ENCODE results near the gene PPP1R27.

DNA sequence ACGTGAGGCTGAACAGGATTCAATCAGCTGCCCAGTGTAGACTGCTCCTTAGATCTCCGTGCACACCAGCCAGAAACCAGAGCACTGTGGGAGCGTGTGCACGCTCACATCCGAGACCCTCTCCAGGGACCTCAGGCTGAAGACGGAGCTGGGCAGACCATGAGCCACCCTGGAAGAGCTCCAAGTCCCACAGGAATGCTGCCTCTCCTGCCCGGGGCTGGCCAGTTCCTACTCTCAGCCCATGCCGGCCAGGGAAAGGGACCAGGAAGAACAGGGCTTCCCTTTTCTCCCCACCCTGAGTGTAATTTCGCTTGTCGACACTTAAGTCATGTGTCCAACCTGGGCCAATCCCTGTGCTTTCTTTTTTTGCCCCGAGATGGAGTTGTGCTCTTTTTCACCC is 49.7 kb upstream of the PPP1R27 start:
- TF ChIP-seq, protein P1, sequence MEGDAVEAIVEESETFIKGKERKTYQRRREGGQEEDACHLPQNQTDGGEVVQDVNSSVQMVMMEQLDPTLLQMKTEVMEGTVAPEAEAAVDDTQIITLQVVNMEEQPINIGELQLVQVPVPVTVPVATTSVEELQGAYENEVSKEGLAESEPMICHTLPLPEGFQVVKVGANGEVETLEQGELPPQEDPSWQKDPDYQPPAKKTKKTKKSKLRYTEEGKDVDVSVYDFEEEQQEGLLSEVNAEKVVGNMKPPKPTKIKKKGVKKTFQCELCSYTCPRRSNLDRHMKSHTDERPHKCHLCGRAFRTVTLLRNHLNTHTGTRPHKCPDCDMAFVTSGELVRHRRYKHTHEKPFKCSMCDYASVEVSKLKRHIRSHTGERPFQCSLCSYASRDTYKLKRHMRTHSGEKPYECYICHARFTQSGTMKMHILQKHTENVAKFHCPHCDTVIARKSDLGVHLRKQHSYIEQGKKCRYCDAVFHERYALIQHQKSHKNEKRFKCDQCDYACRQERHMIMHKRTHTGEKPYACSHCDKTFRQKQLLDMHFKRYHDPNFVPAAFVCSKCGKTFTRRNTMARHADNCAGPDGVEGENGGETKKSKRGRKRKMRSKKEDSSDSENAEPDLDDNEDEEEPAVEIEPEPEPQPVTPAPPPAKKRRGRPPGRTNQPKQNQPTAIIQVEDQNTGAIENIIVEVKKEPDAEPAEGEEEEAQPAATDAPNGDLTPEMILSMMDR (IDR thresholded peaks at IDR 0.05) = no peak
- no peak for TF ChIP-seq EP300 (IDR thresholded peaks at IDR 0.05)
